K562 (cell line): ENCODE measurements around the gene SPATA16. TPM values are rescaled to one million over a fixed set of nuclear protein-coding genes. Genes with fewer than 3 reads are reported as not detected.

Experiments used
- ATAC-seq: fragments of 200-7000 bp; cut with Tn5 transposase; 3 replicates; pipeline ENCODE4 v1.9.1; 2020; ENCODE audit warnings: moderate library complexity
- BruUV-seq: library from RNA; stranded (reverse); fragments of 400-500 nt; replicated peaks from 2 replicates; lab custom pipeline; 2021; lab: Mats Ljungman, UMichigan
- CTCF ChIA-PET: fragments of 300-600 bp; formaldehyde crosslinking; extraction: SDS; loops from one replicate; lab custom pipeline; 2021; ENCODE audit warnings: low intra/inter-chr PET ratio; lab: Yijun Ruan, JAX
- POLR2A ChIA-PET: fragments of 300-600, 350-650 bp; sonication (Branson Sonifier 250); formaldehyde crosslinking; extraction: SDS; loops from one replicate; lab custom pipeline; 2021; ENCODE audit warnings: antibody characterized with exemption, inconsistent platforms; lab: Yijun Ruan, JAX
- DNase-seq, 4 experiments: peaks; one replicate each; pipeline versions ENCODE4 v3.0.0 to v3.0.0-alpha.2; 2011 to 2018; ENCODE audit warnings: low spot score in 3 of 4, mixed read lengths in 3 of 4; ENCODE audit errors: extremely low read depth in 1 of 4
- FAIRE-seq: peaks from 2 replicates; lab custom pipeline; 2011; peaks lifted over from hg19 to GRCh38; lab: Jason Lieb, UNC
- H2AFZ ChIP-seq: 2 replicates; pipeline ENCODE4 v1.6.0; 2011; ENCODE audit warnings: low read depth, low read length, control low read depth, inconsistent platforms
- H3K27ac ChIP-seq: fragments of 200-600 bp; 3 replicates; pipeline ENCODE4 v1.8.0; 2011; ENCODE audit warnings: low read depth, mild to moderate bottlenecking, control low read depth, inconsistent platforms, low read length, moderate library complexity, mixed read lengths; ENCODE audit errors: extremely low read depth
- H3K27me3 ChIP-seq, 2 experiments: fragments of 300-600 bp in 1 of 2; 2 replicates in 1 of 2; 3 replicates in 1 of 2; pipeline versions ENCODE4 v1.6.0 to v1.8.0; 2011; ENCODE audit warnings: inconsistent platforms in 2 of 2, low read length in 2 of 2, mild to moderate bottlenecking in 1 of 2, mixed read lengths in 1 of 2, moderate library complexity in 1 of 2; ENCODE audit not compliant: control insufficient read depth in 2 of 2, insufficient read depth in 2 of 2
- H3K36me3 ChIP-seq: fragments of 300-600 bp; 3 replicates; pipeline ENCODE4 v1.8.0; 2011; ENCODE audit warnings: mild to moderate bottlenecking, low read length, inconsistent platforms; ENCODE audit not compliant: control insufficient read depth, insufficient read depth
- H3K4me1 ChIP-seq, 2 experiments: fragments of 200-600 bp in 1 of 2; replicated peaks in 1 of 2; 2 replicates in 1 of 2; 3 replicates in 1 of 2; pipeline versions ENCODE4 v1.5.1 to v1.8.0; 2011; ENCODE audit warnings: inconsistent platforms in 2 of 2, low read length in 2 of 2, mild to moderate bottlenecking in 1 of 2, mixed read lengths in 1 of 2, moderate library complexity in 1 of 2; ENCODE audit not compliant: control insufficient read depth in 2 of 2, insufficient read depth in 2 of 2
- H3K4me2 ChIP-seq: 2 replicates; pipeline ENCODE4 v1.6.1; 2011; ENCODE audit warnings: low read length, control low read depth, inconsistent platforms, mixed read lengths; ENCODE audit not compliant: insufficient read depth
- H3K4me3 ChIP-seq: fragments of 200-600 bp; sonication (generic), shearing (Covaris generic); 2 replicates; pipeline ENCODE4 v1.5.1; 2016; ENCODE audit warnings: control low read depth, inconsistent platforms
- H3K79me2 ChIP-seq: fragments of 200-600 bp; 3 replicates; pipeline ENCODE4 v1.8.0; 2011; ENCODE audit warnings: low read length, inconsistent platforms; ENCODE audit not compliant: control insufficient read depth, insufficient read depth
- H3K9ac ChIP-seq, 2 experiments: 2 replicates each; pipeline versions ENCODE4 v1.6.0 to v1.6.1; 2011; ENCODE audit warnings: low read depth in 2 of 2, low read length in 2 of 2, control low read depth in 1 of 2, inconsistent platforms in 1 of 2, mild to moderate bottlenecking in 1 of 2, mixed read lengths in 1 of 2; ENCODE audit not compliant: insufficient read depth in 1 of 2
- H3K9me1 ChIP-seq: one replicate; pipeline ENCODE4 v1.6.0; 2011; ENCODE audit warnings: inconsistent platforms, mild to moderate bottlenecking, low read length, moderate library complexity; ENCODE audit not compliant: control insufficient read depth, insufficient read depth
- H3K9me3 ChIP-seq: replicated peaks from 2 replicates; pipeline ENCODE4 v1.5.1; 2011; ENCODE audit warnings: low read depth, low read length, inconsistent platforms; ENCODE audit not compliant: control insufficient read depth, insufficient read depth
- H4K20me1 ChIP-seq: replicated peaks from 2 replicates; pipeline ENCODE4 v1.6.1; 2011; ENCODE audit warnings: low read length, inconsistent platforms, mixed read lengths; ENCODE audit not compliant: control insufficient read depth, insufficient read depth
- CUX1 ChIP-seq: fragments of 200-800 bp; sonication (Bioruptor generic); IDR thresholded peaks from 2 replicates; pipeline ENCODE4 v1.6.1; 2016; ENCODE audit warnings: missing genetic modification characterization, missing compliant biosample characterization
- DACH1 ChIP-seq: fragments of 450-650 bp; IDR thresholded peaks from 2 replicates; pipeline ENCODE4 v1.6.1; 2018; ENCODE audit not compliant: partially characterized antibody
- EHMT2 ChIP-seq: fragments of 450-650 bp; IDR thresholded peaks from 2 replicates; pipeline ENCODE4 v1.6.1; 2018; ENCODE audit warnings: antibody characterized with exemption
- IRF1 ChIP-seq: sonication (generic); formaldehyde crosslinking; IDR thresholded peaks from 2 replicates; pipeline ENCODE4 v1.8.0; 2022; ENCODE audit warnings: missing genetic modification reagents, mild to moderate bottlenecking, borderline replicate concordance
- LCOR ChIP-seq: sonication (generic); formaldehyde crosslinking; IDR thresholded peaks from 2 replicates; pipeline ENCODE4 v1.8.0; 2022; ENCODE audit warnings: mild to moderate bottlenecking, missing genetic modification reagents
- MAFF ChIP-seq: IDR thresholded peaks from 2 replicates; pipeline ENCODE4 v1.6.1; 2012; ENCODE audit warnings: low read length, improper control_type of control experiment
- PHF8 ChIP-seq: fragments of 200-600 bp; sonication (generic); IDR thresholded peaks from 2 replicates; pipeline ENCODE4 v1.6.1; 2012; ENCODE audit warnings: mixed run types, mild to moderate bottlenecking, inconsistent platforms, low read length, moderate library complexity, borderline replicate concordance
- PRMT5 ChIP-seq: sonication (generic); formaldehyde crosslinking; IDR thresholded peaks from 2 replicates; pipeline ENCODE4 v1.5.0; 2020; ENCODE audit warnings: missing genetic modification reagents
- RNF2 ChIP-seq: sonication (generic); IDR thresholded peaks from 2 replicates; pipeline ENCODE4 v1.6.1; 2016
- SOX6 ChIP-seq: fragments of 450-650 bp; IDR thresholded peaks from 2 replicates; pipeline ENCODE4 v1.6.1; 2014; ENCODE audit warnings: mild to moderate bottlenecking
- THRAP3 ChIP-seq: fragments of 450-650 bp; IDR thresholded peaks from 2 replicates; pipeline ENCODE4 v1.6.1; 2016; ENCODE audit warnings: mild to moderate bottlenecking, inconsistent platforms, borderline replicate concordance
- ZBTB5 ChIP-seq: fragments of 450-650 bp; IDR thresholded peaks from 2 replicates; pipeline ENCODE4 v1.6.1; 2017; ENCODE audit warnings: antibody characterized with exemption
- ZNF316 ChIP-seq: fragments of 450-650 bp; IDR thresholded peaks from 2 replicates; pipeline ENCODE4 v1.6.1; 2016
- ZNF589 ChIP-seq: fragments of 200-800 bp; sonication (Bioruptor generic); IDR thresholded peaks from 2 replicates; pipeline ENCODE4 v1.6.1; 2016; ENCODE audit warnings: low read depth, missing genetic modification characterization, missing compliant biosample characterization
- ZSCAN29 ChIP-seq: fragments of 450-650 bp; IDR thresholded peaks from 2 replicates; pipeline ENCODE4 v1.6.1; 2017
- ZZZ3 ChIP-seq: fragments of 450-650 bp; IDR thresholded peaks from 2 replicates; pipeline ENCODE4 v1.6.1; 2016; ENCODE audit warnings: antibody characterized with exemption, mild to moderate bottlenecking, moderate library complexity
- in situ Hi-C: fragments of 300-500 bp; cut with MboI; formaldehyde crosslinking; loops from 4 replicates; pipeline ENCODE4 v1.15.0; 2018; ENCODE audit warnings: inconsistent platforms, mixed read lengths
- intact Hi-C: fragments of 100-400 bp; cut with micrococcal nuclease; formaldehyde crosslinking; loops from 2 replicates; pipeline ENCODE4 v1.14.2; 2022
- polyA plus RNA-seq, 8 experiments: library from polyadenylated mRNA; depleted of rRNA in 4 of 8; stranded (reverse) in 5 of 8; unstranded in 3 of 8; fragments of >200 nt; fragmentation: Nextera tagmentation in 2 of 8; fragmentation: Illumina TruSeq in 1 of 8; extraction: Ambion mirVana in 2 of 8; extraction: Trizol in 1 of 8; gene quantifications; 2 replicates each; pipeline versions ENCODE4 v1.2.1 to v1.2.3, GENCODE V29; 2011 to 2014; ENCODE audit warnings: inconsistent platforms in 1 of 8, missing spikeins in 1 of 8
- total RNA-seq, 7 experiments: library from RNA; depleted of rRNA in 6 of 7; stranded (reverse); fragments of >200 nt in 6 of 7; fragmentation: Illumina TruSeq in 2 of 7; extraction: Trizol in 2 of 7; gene quantifications; 2 replicates each; pipeline versions ENCODE4 v1.2.1 to v1.2.3, GENCODE V29; 2011 to 2021; ENCODE audit warnings: low replicate concordance in 1 of 7

Gene SPATA16
- total and polyA plus RNA-seq, 9 of the 15 experiments (the other 6 are each of a cell fraction or from before 2014, with no cell fraction given), result not detected

- Histone ChIP-seq H3K27me3 (no peaks in the 10 kb centered on the region), H3K4me3 (no peak overlapping the region), H3K9ac (no peak overlapping the region), H2AFZ (no peak overlapping the region), H3K4me1 (peaks cover 0 to 28% of the 10 kb centered on the region in 2 experiments; a peak in 3 of 5 replicates), H3K4me2 (no peak overlapping the region), H3K9me3 (no peaks in the 10 kb centered on the region), H3K79me2 (no peaks in the 10 kb centered on the region), H3K9me1 (no peaks in the 10 kb centered on the region), H3K36me3 (no peaks in the 10 kb centered on the region), H3K27ac (no peak overlapping the region), H4K20me1 (no peaks in the 10 kb centered on the region)
- no peak for FAIRE-seq
- DNase-seq, result no peak
- in situ Hi-C loops, result no loop called here
- CTCF ChIA-PET, result no interaction called here
- BruUV-seq, result no TSS peak
- POLR2A ChIA-PET, result interaction anchor here (1.4 to 1.6 kb wide), 2 partner anchors 8 to 10 kb away, joined by 3 to 7 read pairs; no protein-coding TSS in a partner anchor
- no peak for ATAC-seq
- intact Hi-C loops, result no loop called here
- TF ChIP-seq THRAP3, result no peak
- TF ChIP-seq SOX6, result no peak
- TF ChIP-seq CUX1, result no peak
- no peak for TF ChIP-seq ZSCAN29
- TF ChIP-seq DACH1, result no peak
- no peak for TF ChIP-seq LCOR (CRISPR knock-in tag)
- TF ChIP-seq ZZZ3, result no peak
- peak; percentile 85 for TF ChIP-seq ZNF316
- TF ChIP-seq RNF2, result no peak
- no peak for TF ChIP-seq IRF1 (CRISPR knock-in tag)
- no peak for TF ChIP-seq PRMT5
- TF ChIP-seq EHMT2, result no peak
- no peak for TF ChIP-seq PHF8
- TF ChIP-seq ZBTB5, result no peak
- no peak for TF ChIP-seq ZNF589 (CRISPR knock-in tag)
- TF ChIP-seq MAFF, result peak; percentile 5; the same call in 1 of the 2 replicates
Measured at GRCh38 chr3:172847292-172847691, 293.7 kb downstream of the SPATA16 start.
